ENCODE results near the gene TPK1.

Gene TPK1

DNA sequence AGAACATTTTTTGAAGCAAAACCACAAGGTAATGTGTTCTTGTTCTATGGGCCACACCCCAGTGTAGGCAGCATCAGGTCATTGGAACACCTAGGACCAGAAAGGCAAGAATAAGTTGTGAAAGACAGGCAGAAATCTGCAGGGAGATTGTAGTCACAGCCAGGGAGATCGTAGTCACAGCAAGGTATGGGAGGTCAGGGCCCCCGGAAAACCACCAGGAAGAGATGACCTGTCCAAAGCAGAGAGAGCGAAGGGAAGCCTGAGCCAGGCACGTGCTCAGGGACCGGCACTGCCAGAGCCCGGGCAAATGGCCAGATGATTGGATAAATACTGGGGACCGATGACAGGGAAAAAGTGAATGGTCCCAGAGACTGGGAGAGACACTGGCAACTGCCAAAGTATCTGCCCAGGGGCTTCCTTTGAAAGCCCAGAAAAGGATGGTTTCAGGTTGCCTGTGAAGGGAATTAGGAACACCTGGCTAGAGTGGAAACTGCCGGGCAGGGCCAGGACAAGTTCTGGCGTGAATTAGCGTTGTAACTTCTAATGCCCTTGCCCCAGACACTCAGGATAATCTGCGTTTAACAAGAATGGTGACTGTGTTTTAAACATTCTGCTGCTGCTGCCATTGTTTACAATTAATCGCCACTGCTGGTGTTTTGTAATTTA is 428.5 kb downstream of the TPK1 start:
- no peak for DNase-seq (ENCODE audit: low spot score)

DNA sequence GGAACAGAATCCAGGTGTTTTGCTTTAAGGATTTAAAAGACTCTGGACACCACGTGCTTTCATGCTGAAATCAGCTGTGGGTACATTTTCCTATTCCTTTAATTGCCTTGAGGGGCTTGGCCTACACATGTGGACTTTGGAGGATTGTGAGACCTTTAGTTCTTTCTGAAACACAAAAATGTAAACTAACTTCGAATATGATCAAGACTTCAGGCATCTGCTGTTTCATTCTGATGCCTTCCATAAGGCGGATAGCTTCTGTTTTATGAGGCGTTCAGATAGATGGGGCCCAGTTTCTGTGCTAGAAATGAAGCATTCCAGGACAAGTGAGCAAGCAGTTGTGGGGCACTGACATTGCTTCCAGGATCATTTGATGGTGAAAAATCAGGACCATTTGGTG is 430.9 kb downstream of the TPK1 start:
- DNase-seq (ENCODE audit: low spot score) = no peak

DNA sequence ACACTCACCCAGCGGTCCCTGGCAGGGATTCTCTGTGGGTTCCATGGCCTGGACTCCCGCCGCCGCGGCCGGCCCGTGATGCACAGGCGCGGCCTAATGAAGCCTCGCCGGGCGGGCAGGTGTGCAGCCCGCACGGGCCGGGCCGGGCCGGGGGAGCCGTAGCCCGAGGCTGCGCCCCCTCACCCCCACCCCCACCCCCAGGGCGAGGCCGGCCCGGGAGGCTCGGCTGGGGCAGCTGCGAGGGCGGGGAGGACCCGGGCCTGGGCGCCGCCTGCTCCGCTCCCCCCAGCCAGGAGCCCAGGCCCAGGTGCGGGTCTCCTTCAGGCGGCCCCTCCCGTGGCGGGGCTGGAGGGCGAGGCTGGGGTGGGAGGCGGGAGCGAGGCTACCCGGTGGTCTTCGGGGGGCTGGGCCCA is 432.2 kb downstream of the TPK1 start, which contains the start of gene NOBOX:
Gene NOBOX (minus strand): TSS at position 45 of the 413 bp plus-strand sequence.
- DNase-seq (ENCODE audit: low spot score) = no peak

DNA sequence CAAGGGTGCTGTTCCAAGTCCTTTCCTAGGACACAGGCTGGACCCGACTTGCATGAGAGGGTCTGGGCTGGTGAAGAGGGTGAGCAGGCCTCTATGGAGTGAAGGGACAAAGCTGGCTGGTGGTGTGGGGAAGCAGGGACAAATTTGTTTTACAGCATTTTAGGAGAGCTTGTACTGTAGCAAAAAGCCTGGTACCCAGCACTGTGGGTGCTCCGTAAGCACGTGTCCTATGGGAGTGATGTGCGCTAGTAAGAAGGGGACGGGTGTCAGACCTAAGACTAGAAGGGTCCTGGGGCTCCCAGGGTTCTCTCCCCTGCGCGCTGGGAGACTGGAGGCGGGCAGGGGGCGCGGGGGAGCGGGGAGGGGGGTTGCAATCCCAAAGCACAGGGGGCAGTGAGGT is 432.8 kb downstream of the TPK1 start:
- no peak for DNase-seq (ENCODE audit: low spot score)

Data from AG20443 (cell line).